ENCODE results near the gene TMEM106C.

The TMEM106C gene

DNA sequence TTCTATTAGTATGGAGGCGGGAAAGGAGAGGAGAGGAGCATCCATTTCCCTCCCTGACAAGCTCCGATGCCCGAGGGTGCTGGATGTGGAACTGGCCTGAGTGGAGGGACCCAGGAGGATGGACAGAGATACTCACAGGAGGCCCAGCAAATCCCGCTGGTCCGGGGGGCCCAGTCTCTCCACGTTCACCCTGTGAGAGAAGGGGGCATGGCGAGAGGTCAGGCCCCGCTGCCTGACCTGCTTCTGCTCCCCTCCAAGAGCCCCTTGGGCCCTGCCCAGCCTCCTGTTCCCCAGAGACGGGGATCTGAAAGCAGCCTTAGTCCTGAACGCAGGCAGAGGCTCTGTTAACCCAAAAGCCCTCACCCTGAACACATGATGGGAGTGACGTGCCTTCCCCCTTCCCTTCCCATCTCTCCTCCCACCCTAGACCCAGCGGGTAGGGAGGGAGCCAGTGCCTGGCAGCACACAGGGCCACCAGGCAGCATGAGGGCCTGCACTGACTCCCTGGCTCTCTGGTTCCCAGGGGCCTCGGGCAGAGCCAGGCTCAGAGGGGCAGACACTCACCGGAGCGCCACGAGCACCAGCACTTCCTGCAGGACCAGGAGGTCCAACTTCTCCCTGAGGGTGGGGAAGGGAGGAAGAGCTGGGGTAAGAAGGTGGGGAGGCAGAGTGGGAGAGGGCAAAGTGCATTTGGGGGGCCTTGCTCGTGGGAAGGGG lies 17.5 kb downstream of the TMEM106C start:
- no peak for DNase-seq

GRCh38 chr12:47981496-47982260 lies 18.3 kb downstream of the TMEM106C start:
- DNase-seq: no peak

DNA sequence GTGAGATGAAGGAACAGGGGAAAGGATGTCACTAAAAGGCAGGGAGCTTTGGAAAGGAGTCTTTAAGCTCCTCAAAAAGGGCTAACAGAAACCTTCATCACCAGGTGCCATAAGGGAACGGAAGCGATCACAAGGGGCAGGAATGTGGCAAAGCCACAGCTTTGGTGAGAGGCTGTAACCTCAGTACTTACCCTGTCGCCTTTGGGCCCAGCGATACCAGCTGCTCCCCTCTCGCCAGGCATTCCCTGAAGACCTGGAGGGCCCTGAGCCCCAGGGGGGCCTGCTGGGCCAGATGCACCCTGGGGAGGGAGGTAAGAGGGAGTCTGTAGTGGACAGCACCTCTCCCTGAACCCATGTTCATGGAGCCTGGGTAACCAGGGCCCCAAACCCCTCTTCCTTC lies 18.9 kb downstream of the TMEM106C start:
- no peak for DNase-seq

GRCh38 chr12:47982770-47983169 lies 19.4 kb downstream of the TMEM106C start:
- DNase-seq: no peak

DNA sequence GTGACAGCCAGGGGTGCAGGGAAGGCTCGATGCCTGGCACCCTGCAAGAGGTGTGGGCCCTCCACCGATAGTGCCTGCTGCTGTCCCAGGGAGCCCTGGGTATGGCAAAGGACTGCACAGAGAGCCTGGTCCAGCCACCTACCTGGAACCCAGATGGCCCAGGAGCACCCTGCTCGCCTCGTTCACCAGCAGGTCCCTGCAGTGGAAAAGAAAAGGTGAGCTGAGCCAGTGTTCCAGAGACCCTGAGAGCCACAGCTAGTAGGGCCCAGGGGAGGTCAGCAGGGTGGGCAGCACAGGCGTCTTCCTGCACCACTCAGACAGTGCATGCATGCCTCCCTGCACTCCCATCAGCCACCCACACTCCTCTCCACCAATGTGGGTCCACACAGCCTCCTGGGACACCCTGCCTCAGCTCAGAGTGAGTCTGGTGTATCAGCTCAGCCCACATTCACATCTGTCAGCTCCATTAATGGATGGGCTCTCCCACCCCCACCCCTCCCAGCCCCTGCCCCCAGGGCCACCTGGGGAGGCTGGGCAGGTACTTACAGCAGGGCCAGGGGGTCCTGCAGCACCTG lies 20.2 kb downstream of the TMEM106C start:
- DNase-seq: no peak

GRCh38 chr12:47984331-47984801 lies 21.0 kb downstream of the TMEM106C start:
- no peak for DNase-seq

DNA sequence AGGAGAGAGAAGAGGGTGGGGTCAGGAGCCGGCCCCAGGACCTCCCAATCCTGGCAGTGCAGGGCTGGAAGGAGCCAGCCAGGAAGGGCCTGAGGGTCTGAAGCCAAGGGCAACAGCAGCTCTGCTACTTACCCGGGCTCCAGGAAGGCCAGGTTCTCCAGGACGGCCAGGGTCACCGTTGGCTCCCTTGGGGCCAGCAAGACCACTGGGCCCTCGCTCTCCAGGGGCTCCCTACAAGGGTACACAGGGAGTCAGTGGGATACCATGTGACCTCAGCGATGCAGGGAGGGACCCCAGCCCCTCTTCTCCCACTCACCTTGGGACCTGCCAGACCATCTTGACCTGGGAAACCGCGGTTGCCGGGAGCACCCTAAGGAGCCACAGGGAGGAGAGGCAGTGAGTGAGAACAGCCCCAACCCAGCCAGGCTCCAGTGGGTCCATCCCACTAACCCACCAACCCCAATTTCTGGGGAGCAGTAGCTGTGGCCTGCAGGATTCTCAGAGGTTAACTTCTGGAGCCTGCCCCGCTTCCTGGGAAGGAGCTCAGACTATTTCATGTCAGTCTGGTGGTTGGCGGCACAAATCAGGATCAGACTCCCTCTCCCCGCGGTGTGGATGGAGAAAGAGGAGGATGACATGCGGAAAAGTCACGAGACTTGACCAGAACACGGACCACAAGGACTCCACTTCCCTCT lies 22.3 kb downstream of the TMEM106C start:
- no peak for DNase-seq

DNA sequence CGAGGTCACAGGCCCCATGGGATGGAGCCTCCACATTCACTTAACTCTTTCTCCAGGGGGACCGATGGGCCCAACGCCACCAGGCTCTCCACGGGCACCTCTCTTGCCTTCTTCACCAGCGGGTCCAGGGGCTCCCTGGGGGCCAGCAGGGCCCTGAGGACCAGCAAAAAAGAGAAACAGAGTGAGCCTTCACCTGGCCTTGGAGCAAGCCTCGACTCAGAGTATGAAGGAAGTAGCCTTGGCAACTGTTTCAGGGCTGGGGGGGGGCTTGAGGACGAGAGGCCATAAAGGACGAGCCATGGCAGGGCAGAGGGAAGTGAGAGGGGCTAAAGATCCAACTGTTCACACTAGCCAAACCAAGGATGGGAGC lies 22.9 kb downstream of the TMEM106C start:
- DNase-seq: no peak

DNA sequence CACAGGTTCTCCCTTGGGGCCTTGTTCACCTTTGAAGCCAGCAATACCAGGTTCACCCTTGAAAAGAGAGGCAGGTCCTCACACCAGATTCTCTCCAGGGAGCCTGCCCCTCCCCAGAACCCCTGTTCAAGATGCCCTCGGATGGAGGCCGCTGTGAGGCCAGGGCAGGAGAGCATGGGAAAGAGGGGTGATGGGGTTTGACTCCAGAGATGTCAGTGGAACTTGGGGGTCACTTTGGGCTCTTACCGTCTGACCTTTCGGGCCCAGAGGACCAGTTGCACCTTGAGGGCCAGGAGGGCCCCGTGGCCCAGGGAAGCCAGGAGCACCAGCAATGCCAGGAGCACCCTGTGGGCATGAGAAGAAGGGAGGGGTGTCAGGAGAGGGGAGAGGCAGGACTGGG lies 23.4 kb downstream of the TMEM106C start:
- no peak for DNase-seq

GRCh38 chr12:47987411-47988072 lies 24.1 kb downstream of the TMEM106C start:
- DNase-seq: no peak

GRCh38 chr12:47988073-47989022 lies 25.0 kb downstream of the TMEM106C start:
- DNase-seq: no peak

DNA sequence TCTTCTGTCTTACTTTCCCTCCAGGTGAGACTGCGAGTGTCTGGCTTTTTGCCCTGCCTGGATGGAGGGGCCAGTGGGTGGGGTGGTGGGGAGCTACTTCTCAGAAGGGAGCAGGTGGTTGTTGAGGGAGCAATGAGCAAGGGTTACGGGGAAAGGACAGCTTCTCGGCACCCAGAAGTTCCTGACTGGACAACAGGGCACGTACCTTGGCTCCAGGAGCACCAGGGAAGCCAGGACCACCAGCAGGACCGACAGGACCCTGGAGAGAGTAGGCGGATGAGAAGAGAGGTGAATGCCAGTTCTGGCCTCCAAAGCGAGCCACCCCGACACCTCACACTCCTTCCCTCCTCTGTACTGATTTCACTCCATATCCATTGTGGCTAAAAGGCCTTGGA lies 25.6 kb downstream of the TMEM106C start:
- no peak for DNase-seq

- DNase-seq: no peak
Measured at GRCh38 chr12:47989666-47990065, 26.3 kb downstream of the TMEM106C start.

DNA sequence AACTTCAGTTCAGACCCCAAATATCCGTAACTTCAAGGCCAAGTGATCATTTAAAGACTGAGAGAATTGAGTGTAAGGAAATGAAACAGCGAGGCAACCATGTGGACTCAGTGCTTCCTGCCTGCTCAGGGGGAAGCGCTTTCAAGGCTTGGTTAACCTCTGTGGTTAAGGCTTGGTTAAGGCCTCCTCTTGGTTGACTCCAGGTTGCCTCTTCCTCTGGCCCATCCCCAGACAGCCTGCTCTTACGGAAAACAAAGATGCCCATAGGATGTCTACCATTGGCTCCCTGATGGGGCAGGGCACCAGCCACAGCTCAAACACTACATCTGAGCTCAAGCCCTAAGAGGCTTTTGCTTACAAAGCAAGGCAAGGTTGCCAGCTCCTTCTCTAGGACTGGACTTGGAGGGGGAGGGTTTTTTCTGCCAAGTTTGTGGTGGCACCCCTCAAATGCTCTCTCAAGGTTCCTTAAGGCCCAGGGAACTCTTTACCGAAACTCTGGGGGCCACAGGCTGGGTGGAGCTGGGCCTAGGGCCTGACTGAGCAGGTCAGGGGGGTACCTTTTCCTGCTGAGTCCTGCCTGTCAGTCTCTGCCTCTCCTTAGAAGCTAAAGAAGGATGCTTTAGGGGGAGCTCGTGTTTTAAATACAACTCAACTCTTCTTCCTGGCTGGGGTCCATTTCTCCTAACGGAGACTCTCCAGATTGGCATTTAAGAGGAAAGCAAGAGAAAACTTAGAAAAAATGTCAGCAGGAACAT lies 27.1 kb downstream of the TMEM106C start:
- DNase-seq: peak in 1 of 2 donors; percentile 25

DNA sequence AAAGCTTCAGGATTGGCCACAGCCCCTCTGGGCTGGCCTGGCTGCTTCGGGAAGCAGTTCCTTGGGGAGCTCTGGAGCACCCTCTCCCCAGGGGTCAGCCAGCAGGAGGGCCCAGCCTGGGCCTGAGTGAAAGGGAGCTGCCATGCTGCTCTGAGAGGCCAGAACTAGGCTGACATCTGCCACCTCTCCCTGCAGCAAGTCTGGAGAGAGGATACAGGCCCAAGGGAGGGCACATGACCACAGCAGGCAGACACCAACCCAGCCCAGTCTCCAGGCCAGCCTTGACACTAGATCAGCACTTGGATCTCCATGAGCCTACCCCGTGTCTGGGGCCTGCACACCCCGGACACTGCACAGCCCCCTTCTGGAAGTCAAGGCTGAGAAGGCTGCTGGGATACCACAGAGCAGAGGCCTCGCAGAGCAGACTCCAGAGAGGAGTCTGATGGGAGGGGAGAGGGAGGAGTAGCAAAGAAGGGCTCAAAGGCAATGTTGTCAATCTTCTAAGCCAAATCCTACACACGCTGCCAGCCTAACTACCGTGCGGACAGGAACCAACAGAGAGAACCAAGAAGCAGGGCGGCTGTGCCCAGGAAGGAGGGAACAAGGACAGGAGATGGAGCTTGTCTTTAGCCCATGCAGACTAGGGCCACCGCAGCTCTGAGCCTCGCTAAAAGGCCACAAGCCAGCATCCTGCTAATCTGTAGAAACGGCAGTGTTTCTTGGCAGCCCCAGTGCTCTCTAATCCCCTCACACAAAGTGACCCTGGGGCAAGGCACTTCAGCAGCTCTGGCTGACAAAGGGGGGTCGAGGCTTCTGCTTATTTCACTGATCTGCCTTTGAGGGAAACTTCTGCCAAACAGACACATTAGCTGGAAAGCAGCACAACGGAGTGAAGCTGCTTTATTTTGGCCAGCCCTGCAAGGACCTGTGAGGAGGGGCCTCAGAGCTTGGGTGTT lies 28.0 kb downstream of the TMEM106C start:
- no peak for DNase-seq

- DNase-seq: no peak
Measured at GRCh38 chr12:47992776-47993175, 29.4 kb downstream of the TMEM106C start.

DNA sequence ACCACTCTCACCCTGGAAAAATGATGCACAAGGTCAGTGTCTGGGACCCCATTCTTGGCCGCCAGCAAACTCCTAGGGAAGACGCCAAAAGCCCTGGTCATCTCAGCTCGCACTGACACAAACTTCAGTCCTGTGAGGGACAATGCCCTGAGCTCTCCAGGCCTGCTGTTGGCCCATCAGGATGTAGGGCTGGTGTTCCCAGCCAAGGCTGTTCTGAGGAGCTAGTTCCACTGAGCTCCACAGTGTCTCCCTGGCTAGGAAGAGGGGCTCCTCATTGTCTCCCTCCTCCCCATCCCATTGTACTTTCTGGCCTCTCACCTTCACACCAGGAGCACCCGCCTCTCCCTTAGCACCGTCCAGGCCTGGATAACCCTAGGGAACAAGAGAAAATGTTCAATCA lies 30.1 kb downstream of the TMEM106C start:
- DNase-seq: no peak

- no peak for DNase-seq
Measured at GRCh38 chr12:47995981-47996401, 32.6 kb downstream of the TMEM106C start.

DNA sequence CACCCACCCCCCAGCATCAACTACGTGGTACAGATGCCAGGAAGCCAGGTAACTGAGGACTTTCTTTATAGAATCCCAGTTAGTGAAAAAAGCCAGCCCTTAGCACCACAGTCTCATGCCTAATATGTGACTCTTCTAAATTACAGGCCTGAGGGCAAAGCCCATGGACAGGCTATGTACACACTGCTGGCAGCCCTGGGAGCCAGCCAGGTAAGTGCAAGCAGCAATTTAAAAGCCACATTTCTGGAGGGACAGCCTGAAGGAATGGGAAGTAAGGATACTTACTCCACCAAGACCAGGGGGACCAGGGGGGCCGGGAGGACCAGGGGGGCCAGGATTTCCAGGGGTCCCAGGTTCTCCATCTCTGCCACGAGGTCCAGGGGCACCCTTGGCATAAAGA lies 33.9 kb downstream of the TMEM106C start:
- no peak for DNase-seq

DNA sequence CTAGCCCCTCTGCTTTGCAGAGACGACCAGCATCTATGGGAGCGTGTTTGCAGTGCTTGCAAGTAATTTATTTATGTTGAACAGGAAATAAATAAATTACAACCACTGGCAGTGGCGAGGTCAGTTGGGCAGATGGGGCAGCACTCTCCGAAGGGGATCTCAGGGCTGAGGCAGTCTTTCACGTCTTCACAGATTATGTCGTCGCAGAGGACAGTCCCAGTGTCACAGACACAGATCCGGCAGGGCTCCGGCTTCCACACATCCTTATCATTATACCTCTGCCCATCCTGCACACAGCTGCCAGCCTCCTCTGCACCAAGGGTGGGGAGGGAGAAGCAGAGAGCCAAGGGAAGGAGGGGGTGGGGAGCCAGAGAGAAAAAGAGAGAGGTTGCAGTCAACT lies 36.4 kb downstream of the TMEM106C start:
- no peak for DNase-seq

All from stimulated activated CD4-positive, alpha-beta T cell treated with anti-CD3 and anti-CD28 coated beads, Interleukin-2, amount 100 ng/mL, for 48 hours (primary cell).